ENCODE data around the gene IFIH1.

IFIH1 gene

DNA sequence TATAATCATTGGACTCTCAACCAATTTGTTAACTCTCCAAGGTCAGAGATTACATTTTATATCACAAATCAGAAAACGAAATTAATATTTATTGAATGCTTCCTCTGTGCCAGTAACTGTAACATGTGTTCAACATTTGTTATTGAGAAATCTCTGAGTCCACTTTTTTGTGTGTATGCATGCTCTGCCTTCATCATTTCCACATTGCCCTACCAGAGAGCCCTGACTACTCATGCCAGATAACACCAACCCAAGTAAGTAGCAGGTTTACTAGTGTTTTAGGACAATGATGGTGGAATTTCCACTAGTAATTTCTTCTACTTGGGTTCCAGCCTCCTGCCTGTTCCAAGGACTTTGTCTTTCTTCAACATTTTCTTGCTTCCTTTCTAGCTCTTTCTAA, 61.1 kb downstream of the IFIH1 start:
- no peak for DNase-seq (ENCODE audit: low read depth)

DNA sequence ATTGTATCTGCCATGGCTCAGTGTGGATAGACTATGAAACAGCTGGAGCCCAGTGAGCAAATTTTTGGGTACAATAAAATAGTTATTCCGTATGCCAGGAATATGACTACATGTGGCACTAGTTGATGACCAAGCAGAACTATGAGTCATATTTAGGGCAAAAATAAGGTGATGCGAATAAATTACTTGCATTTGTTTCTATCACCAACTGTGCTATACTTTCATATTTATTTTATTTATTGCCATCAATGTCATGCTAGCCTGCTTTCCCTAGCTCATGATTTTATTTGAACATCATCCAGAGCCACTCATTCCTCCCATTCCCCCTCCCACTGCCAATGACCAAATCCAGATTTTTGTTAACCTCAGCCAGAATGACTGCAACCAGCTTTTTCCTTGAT, 61.9 kb downstream of the IFIH1 start:
- no peak for DNase-seq (ENCODE audit: low read depth)

- DNase-seq (ENCODE audit: low read depth): no peak
Observed at GRCh38 chr2:162254236-162254871, 64.1 kb downstream of the IFIH1 start.

DNA sequence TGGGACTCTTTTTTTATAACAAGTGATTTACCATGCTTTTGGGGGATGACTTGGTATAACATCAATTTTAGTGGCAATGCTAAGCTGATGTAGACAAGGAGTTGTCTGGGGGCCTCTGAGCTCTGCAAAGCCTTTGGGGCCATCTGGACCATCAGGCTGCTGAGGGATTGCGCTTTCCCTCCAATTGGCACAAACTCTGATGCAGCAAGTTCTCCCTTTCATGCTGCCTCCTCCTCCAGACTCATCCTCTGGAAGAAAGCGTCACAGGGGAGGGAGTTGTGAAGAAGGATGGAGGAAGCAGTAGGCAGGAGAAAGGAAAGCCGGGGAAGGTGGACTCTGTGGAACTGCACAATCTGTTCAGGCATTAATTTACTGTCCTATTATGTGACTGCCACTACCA, 65.0 kb downstream of the IFIH1 start:
- no peak for DNase-seq (ENCODE audit: low read depth)

GRCh38 chr2:162252153-162252552, 66.3 kb downstream of the IFIH1 start:
- DNase-seq (ENCODE audit: low read depth): no peak

- DNase-seq (ENCODE audit: low read depth): no peak
Observed at GRCh38 chr2:162245781-162246180, 72.7 kb downstream of the IFIH1 start.

GRCh38 chr2:162245061-162245460, 73.4 kb downstream of the IFIH1 start:
- DNase-seq (ENCODE audit: low read depth): no peak

GRCh38 chr2:162244541-162245031, 73.9 kb downstream of the IFIH1 start:
- no peak for DNase-seq (ENCODE audit: low read depth)

DNA sequence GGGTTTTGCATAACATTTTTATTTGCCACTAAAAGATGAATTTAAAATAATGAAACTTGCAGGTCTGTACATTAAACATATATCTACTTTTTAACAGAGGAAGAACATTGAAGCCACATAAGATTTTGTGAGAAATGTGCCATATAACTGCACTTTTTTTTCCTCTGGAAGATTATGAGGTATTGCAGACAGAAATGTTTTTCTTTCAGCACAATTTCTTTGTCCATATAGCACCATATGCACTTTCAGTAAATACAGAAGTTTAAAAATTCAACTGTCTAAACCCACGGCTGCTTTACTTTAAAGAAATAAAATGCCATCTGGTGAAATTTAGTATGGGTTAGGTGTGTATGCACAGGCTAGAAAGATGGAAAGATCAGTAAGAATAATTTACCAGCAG, 74.8 kb downstream of the IFIH1 start:
- DNase-seq (ENCODE audit: low read depth): no peak

DNA sequence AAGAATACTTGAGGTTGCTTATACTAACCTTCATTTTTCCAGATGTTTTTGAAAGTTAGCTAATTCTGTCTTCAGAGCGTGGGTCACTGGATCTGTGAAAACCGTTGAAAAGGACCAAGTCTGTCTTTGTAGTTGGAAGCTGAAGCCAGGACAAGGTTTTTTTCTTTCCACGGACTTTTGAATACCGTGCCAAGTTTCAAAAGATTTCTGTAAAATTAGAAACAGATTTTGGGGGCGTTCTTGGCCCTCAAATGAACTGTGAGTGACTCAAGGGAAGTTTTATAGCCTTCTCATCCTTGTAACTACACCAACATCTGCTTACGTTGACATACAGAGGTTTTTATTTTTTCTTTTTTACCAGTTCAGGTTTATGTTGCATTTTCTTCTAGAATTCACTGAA, 75.2 kb downstream of the IFIH1 start, which contains the start of gene FAP:
Gene FAP, minus strand, starts transcription at position 152 of the 400 bp plus-strand sequence. Its CDS starts 118 bp downstream, at position 34.
- no peak for DNase-seq (ENCODE audit: low read depth)

DNA sequence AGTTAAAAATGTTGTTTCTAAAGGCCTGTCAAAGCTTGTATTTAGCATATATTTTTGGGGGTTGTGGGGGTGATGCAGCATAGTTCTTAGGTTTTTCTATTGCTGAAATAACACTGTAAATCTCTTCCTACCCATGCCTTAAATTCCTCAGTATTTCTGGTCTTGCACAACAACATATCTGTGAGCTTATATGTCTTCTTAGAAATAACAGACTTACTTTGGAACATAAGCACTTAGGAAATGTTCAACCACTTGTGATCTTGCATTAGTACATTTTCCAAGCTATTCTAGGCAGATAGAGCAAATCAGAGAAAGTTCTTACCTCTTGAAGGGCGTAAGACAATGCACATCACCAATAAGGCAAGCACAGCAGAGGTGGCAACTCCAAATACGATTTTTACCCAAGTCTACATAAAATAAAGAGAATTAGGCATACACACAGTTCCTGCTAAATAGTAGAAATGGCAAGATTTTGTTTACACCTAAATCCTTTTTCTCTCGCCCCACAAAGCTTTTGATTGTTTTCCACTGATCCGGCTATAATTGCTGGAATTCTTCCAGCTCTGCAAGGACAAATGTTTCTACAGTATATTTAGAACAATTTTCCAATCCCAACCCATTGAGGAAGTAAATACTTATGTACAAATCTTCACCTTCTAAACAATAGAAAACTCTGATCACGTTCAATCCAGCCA, 75.8 kb downstream of the IFIH1 start:
- no peak for DNase-seq (ENCODE audit: low read depth)

DNA sequence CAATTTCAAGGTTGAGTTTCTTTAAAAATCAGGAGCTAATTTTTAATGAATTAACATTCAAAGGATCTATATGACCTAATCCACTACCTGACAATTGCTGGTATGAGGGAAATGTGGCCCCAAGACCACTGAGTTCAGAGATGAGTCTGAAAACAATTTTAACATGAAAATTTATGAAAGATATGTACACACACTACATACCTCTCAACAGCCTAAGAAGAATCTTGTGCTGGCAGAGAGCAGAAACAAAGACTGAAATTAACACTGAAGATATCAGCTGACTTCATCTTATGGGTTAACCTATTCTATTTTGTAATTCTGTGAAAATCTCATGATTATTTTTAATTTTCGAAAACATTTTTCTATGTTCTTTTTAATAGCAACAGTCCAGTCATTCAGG, 76.9 kb downstream of the IFIH1 start:
- DNase-seq (ENCODE audit: low read depth): no peak

DNA sequence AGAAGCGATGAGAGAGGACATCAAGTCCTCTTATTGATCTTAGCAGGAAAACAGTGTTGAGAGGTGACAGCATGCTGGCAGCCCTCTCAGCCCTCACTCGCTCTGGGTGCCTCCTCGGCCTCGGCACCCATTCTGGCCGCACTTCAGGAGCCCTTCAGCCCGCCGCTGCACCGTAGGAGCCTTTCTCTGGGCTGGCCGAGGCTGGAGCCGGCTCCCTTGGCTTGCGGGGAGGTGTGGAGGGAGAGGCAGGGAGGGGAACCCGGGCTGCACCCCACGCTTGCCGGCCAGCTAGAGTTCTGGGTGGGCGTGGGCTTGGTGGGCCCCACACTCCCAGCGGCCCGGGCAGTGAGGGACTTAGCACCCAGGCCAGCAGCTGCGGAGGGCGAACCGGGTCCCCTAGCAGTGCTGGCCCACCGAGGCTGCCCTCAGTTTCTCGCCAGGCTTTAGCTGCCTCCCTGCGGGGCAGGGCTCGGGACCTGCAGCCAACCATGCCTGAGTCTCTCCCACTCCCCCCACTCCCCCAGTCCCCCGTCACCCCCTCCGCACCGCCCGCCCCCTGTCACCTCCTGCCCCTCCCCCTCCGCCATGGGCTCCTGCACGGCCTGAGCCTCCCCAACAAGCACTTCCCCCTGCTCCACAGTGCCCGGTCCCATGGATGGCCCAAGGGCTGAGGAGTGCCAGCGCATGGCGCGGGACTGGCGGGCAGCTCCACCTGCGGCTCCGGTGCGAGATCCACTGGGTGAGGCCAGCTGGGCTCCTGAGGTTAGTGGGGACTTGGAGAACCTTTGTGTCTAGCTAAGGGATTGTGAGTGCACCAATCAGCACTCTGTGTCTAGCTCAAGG, 83.6 kb downstream of the IFIH1 start:
- no peak for DNase-seq (ENCODE audit: low read depth)

DNA sequence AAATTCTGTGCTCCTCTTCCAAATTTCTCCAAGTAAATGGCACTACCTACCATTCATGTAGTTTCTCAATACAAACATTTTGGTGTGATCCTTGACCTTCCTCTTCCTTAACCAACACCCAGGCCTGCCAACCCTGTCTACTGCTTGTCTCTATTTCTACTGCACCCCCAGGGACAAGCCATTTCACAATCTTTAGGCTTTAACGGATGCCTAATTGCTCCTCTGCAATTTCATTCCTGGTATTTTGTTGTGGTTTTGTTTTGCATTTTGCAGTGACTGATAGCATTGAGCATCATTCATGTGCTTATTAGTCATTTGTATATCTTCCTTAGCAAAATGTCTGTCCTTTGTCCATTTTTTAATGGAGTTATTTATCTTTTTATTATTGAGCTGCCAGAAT, 85.3 kb downstream of the IFIH1 start:
- no peak for DNase-seq (ENCODE audit: low read depth)

GRCh38 chr2:162232671-162233070, 85.8 kb downstream of the IFIH1 start:
- no peak for DNase-seq (ENCODE audit: low read depth)

- DNase-seq (ENCODE audit: low read depth): no peak
Observed at GRCh38 chr2:162232027-162232426, 86.5 kb downstream of the IFIH1 start.

DNA sequence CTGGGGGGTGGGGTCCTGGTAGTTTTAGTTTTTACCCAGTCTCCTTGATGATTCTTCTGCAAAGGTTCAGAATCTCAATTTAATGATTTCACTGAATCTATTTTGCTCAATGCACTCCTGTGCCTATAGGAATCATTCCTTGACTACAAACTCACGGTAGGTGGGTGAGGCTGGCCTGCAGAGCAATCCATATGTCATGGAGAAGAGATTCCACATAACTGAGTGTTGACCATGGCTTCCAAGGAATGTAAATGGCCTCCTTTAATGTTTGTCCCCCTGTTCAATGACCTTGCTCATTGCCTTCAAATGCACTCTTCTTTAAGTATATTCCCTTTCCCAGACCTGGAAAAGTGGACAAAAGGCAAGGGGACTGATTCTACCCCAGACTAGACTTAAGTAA, 87.7 kb downstream of the IFIH1 start:
- no peak for DNase-seq (ENCODE audit: low read depth)

- DNase-seq (ENCODE audit: low read depth): no peak
Observed at GRCh38 chr2:162226836-162227235, 91.6 kb downstream of the IFIH1 start.

GRCh38 chr2:162221064-162221463, 97.4 kb downstream of the IFIH1 start:
- peak; percentile 41 for DNase-seq (ENCODE audit: low read depth)

DNA sequence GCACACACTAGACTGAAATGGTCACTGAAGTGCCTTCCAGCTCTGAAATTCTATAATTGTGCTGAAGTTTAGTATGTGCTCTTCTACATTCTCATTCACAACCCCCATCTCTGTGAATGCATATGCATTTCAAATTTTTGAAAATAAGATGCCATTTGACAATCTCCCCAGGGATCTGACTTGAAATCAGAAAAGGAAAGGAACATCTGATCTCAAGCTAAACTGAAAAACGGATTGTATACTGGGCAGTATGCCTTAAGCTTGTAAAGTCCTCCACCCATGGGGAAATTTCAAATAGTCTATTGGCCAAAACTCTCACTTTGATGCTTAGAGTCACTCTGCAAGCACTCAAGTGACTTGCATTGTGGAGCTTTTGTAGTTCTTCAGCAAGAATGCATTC, 98.1 kb downstream of the IFIH1 start:
- DNase-seq (ENCODE audit: low read depth): no peak

GRCh38 chr2:162219426-162219825, 99.1 kb downstream of the IFIH1 start:
- no peak for DNase-seq (ENCODE audit: low read depth)

- DNase-seq (ENCODE audit: low read depth): no peak
Observed at GRCh38 chr2:162217598-162217997, 100.9 kb downstream of the IFIH1 start.

Measured in activated gamma-delta T cell treated with anti-CD3 and anti-CD28 coated beads, Interleukin-2, amount 50 U/mL, for 16 hours (primary cell).